IPS DF 4.7 (cell line): ENCODE measurements around the gene METTL2B.
"Not testable (repeated sequence)": the region's sequence is repeated elsewhere in the genome, so short reads cannot be mapped to it uniquely, and the experiment has no call there.

Experiments
- DNase-seq: peaks from one replicate; pipeline ENCODE4 v3.0.0-alpha.2; 2013; ENCODE audit warnings: low spot score; ENCODE audit errors: extremely low read depth

METTL2B gene

GRCh38 chr7:128454808-128455542 lies 21.6 kb upstream of the METTL2B start:
- DNase-seq: no peak

GRCh38 chr7:128455543-128456254 lies 20.8 kb upstream of the METTL2B start, which contains the start of gene HILPDA:
TSS of gene HILPDA (plus strand) at chr7:128455878. CDS start at chr7:128457269, 1,391 bp downstream.
- DNase-seq: peak; percentile 51

- no peak for DNase-seq
Observed at GRCh38 chr7:128456255-128456725, 20.3 kb upstream of the METTL2B start.

- DNase-seq: not testable (repeated sequence)
Observed at GRCh38 chr7:128457385-128457784, 19.2 kb upstream of the METTL2B start.

GRCh38 chr7:128458956-128459355 lies 17.6 kb upstream of the METTL2B start:
- DNase-seq: no peak

- no peak for DNase-seq
Observed at GRCh38 chr7:128459394-128459878, 17.1 kb upstream of the METTL2B start.

- DNase-seq: no peak
Observed at GRCh38 chr7:128462460-128462859, 14.1 kb upstream of the METTL2B start.

- not testable (repeated sequence) for DNase-seq
Observed at GRCh38 chr7:128463345-128463744, 13.2 kb upstream of the METTL2B start.

- DNase-seq: not testable (repeated sequence)
Observed at GRCh38 chr7:128463933-128464332, 12.6 kb upstream of the METTL2B start.

- not testable (repeated sequence) for DNase-seq
Observed at GRCh38 chr7:128466871-128467270, 9.7 kb upstream of the METTL2B start.

- not testable (repeated sequence) for DNase-seq
Observed at GRCh38 chr7:128477336-128477690, 765 bp downstream of the METTL2B start.

- DNase-seq: not testable (repeated sequence)
Observed at GRCh38 chr7:128479082-128479481, 2.5 kb downstream of the METTL2B start.

- DNase-seq: not testable (repeated sequence)
Observed at GRCh38 chr7:128488134-128488533, 11.6 kb downstream of the METTL2B start.

- DNase-seq: no peak
Observed at GRCh38 chr7:128497405-128497804, 20.9 kb downstream of the METTL2B start.

GRCh38 chr7:128505416-128505815 lies 28.9 kb downstream of the METTL2B start:
- not testable (repeated sequence) for DNase-seq

- DNase-seq: not testable (repeated sequence)
Observed at GRCh38 chr7:128506819-128507218, 30.3 kb downstream of the METTL2B start.

GRCh38 chr7:128507321-128507993 lies 30.9 kb downstream of the METTL2B start:
- not testable (repeated sequence) for DNase-seq

GRCh38 chr7:128511692-128512091 lies 35.1 kb downstream of the METTL2B start:
- DNase-seq: not testable (repeated sequence)

- DNase-seq: not testable (repeated sequence)
Observed at GRCh38 chr7:128515232-128515631, 38.7 kb downstream of the METTL2B start.

GRCh38 chr7:128517023-128517422 lies 40.5 kb downstream of the METTL2B start:
- not testable (repeated sequence) for DNase-seq

GRCh38 chr7:128523226-128523931 lies 46.8 kb downstream of the METTL2B start:
- not testable (repeated sequence) for DNase-seq
